GM23248 (cell line): ENCODE measurements around the gene USP12. TPM values are rescaled to one million over a fixed set of nuclear protein-coding genes. Genes with fewer than 3 reads are reported as not detected.
"Not testable (repeated sequence)": the region's sequence is repeated elsewhere in the genome, so short reads cannot be mapped to it uniquely, and the experiment has no call there.

Experiments used
- DNase-seq: peaks from one replicate; pipeline ENCODE4 v3.0.0-alpha.2; 2015
- H2AFZ ChIP-seq: fragments of 200-600 bp; sonication (generic); 2 replicates; pipeline ENCODE4 v1.6.1; 2016; ENCODE audit warnings: antibody characterized with exemption
- H3F3A ChIP-seq: fragments of 200-600 bp; sonication (generic); 2 replicates; pipeline ENCODE4 v1.6.1; 2016; ENCODE audit warnings: mild to moderate bottlenecking, antibody characterized with exemption, mixed run types; ENCODE audit not compliant: insufficient read depth
- H3K27ac ChIP-seq: fragments of 200-600 bp; sonication (generic); 2 replicates; pipeline ENCODE4 v1.5.1; 2016; ENCODE audit warnings: mild to moderate bottlenecking
- H3K27me3 ChIP-seq: fragments of 200-600 bp; sonication (generic); replicated peaks from 2 replicates; pipeline ENCODE4 v1.6.1; 2016; ENCODE audit warnings: mild to moderate bottlenecking; ENCODE audit not compliant: insufficient read depth
- H3K36me3 ChIP-seq: fragments of 200-600 bp; sonication (generic); 2 replicates; pipeline ENCODE4 v1.6.1; 2016; ENCODE audit warnings: low read depth, mild to moderate bottlenecking
- H3K4me1 ChIP-seq: fragments of 200-600 bp; sonication (generic); 2 replicates; pipeline ENCODE4 v1.6.1; 2016; ENCODE audit warnings: mild to moderate bottlenecking; ENCODE audit not compliant: insufficient read depth
- H3K4me2 ChIP-seq: fragments of 200-600 bp; sonication (generic); one replicate; pipeline ENCODE4 v1.6.1; 2016; ENCODE audit warnings: mild to moderate bottlenecking; ENCODE audit not compliant: unreplicated experiment
- H3K4me3 ChIP-seq: fragments of 200-600 bp; sonication (generic); 2 replicates; pipeline ENCODE4 v1.5.1; 2016; ENCODE audit warnings: mild to moderate bottlenecking
- H3K79me2 ChIP-seq: fragments of 200-600 bp; sonication (generic); 2 replicates; pipeline ENCODE4 v1.6.1; 2016; ENCODE audit warnings: mild to moderate bottlenecking; ENCODE audit not compliant: insufficient read depth
- H3K9ac ChIP-seq: fragments of 200-600 bp; sonication (generic); 2 replicates; pipeline ENCODE4 v1.6.1; 2016; ENCODE audit warnings: mild to moderate bottlenecking
- H3K9me2 ChIP-seq: fragments of 200-600 bp; sonication (generic); 2 replicates; pipeline ENCODE4 v1.6.1; 2016; ENCODE audit warnings: mixed run types, mild to moderate bottlenecking, moderate library complexity; ENCODE audit not compliant: insufficient read depth
- H3K9me3 ChIP-seq: fragments of 200-600 bp; sonication (generic); one replicate; pipeline ENCODE4 v1.6.1; 2017; ENCODE audit warnings: low read depth
- H4K20me1 ChIP-seq: fragments of 200-600 bp; sonication (generic); 2 replicates; pipeline ENCODE4 v1.6.0; 2016; ENCODE audit not compliant: insufficient read depth
- EZH2 ChIP-seq: fragments of 200-600 bp; sonication (generic); IDR thresholded peaks from 2 replicates; pipeline ENCODE4 v1.6.1; 2018; ENCODE audit warnings: antibody characterized with exemption, mild to moderate bottlenecking; ENCODE audit not compliant: insufficient read depth, poor library complexity, severe bottlenecking
- EZH2phosphoT487 ChIP-seq: fragments of 200-600 bp; sonication (generic); IDR thresholded peaks from 2 replicates; pipeline ENCODE4 v1.6.1; 2018; ENCODE audit warnings: antibody characterized with exemption, moderate library complexity, mild to moderate bottlenecking, low read depth; ENCODE audit not compliant: insufficient read depth
- WGBS, 2 experiments: methylation state at CpG; one replicate each; pipeline ENCODE4 v1.1.6; 2015 to 2017; ENCODE audit warnings: low lambda C conversion rate in 2 of 2, low coverage in 1 of 2; ENCODE audit errors: missing lambda C conversion rate in 2 of 2; 5-methylcytosine and 5-hydroxymethylcytosine counted together
- in situ Hi-C: fragments of 300-500 bp; cut with MboI; formaldehyde crosslinking; loops from 2 replicates; pipeline ENCODE4 v1.15.0; 2020
- polyA plus RNA-seq: library from polyadenylated mRNA; unstranded; fragments of >200 nt; fragmentation: Nextera tagmentation; extraction: Ambion mirVana; gene quantifications from 2 replicates; pipeline ENCODE4 v1.2.1, GENCODE V29; 2016
- total RNA-seq: library from RNA; depleted of rRNA; stranded (reverse); fragments of >200 nt; shearing (Covaris generic); gene quantifications from 2 replicates; pipeline ENCODE4 v1.2.3, GENCODE V29; 2014

USP12 gene
- total and polyA plus RNA-seq, 2 experiments from 2014 or later: 16.0 to 18.9 TPM

DNA sequence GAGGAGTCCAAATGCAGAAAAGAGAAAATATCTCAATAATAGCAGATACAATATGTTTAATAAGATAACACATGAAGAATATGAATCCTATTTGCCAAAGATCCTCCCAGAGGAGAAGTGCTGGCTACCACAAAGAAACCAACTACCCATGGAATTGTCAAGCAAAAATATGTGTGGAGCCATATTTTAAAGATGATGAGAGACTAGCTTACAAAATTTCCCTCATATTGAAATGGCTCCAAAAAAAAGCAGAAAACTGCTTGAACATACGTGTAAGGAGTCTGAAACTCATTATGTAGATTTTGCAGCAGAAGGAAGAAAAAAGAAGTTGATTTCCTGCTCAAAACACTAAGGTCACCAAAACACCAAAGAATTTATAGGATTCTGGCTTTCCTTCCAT lies 94.2 kb downstream of the USP12 start:
- Histone ChIP-seq H3K4me1 (peaks cover 33% of the 10 kb centered on the region), H3K36me3 (peaks cover 17% of the 10 kb centered on the region; the same call in 1 of the 2 replicates), H3K4me2 (no peak overlapping the region), H3K9ac (no peak overlapping the region), H4K20me1 (no peaks in the 10 kb centered on the region), H3K27ac (no peak overlapping the region), H3K9me3 (no peaks in the 10 kb centered on the region), H3K27me3 (no peaks in the 10 kb centered on the region), H2AFZ (no peak overlapping the region), H3F3A (peaks cover 25% of the 10 kb centered on the region), H3K79me2 (peaks cover 15% of the 10 kb centered on the region; the same call in 1 of the 2 replicates), H3K9me2 (no peaks in the 10 kb centered on the region), H3K4me3 (no peak overlapping the region)
- in situ Hi-C loops: no loop called here
- 74 to 86% methylated on average over 1 of the region's 1 CpG for WGBS, 2 experiments
- TF ChIP-seq EZH2 (no peak), EZH2phosphoT487 (no peak)
- DNase-seq: no peak

DNA sequence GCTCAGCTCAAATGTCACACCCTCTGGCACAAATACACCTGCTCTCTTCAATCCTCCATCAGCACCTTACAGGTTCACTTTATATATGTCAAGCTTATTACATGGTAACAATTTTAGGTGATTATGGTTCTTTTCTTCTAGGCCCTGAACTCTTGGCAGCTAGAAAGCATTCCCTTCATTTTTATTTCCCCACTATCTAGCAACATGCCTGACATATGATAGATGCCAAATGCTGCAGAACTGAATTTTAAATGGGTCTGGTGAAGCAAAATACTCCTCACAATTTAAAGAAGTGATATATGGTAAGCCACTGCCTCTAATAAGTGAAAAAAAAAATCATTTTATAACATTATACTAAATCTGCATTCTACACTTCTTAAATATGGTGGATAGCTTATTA lies 95.2 kb downstream of the USP12 start:
- DNase-seq: peak; percentile 20
- no peaks in the 10 kb centered on the region for H3K9me3 ChIP-seq
- H3K27me3 ChIP-seq: no peaks in the 10 kb centered on the region
- no peak overlapping the region for H2AFZ ChIP-seq
- TF ChIP-seq EZH2phosphoT487: no peak
- no peak for TF ChIP-seq EZH2
- peak overlapping the region; percentile 37 for H3K4me2 ChIP-seq
- H3K79me2 ChIP-seq: peaks cover 21% of the 10 kb centered on the region; the same call in 1 of the 2 replicates
- H3K27ac ChIP-seq: no peak overlapping the region
- H3K9me2 ChIP-seq: no peaks in the 10 kb centered on the region
- peaks cover 18% of the 10 kb centered on the region for H3F3A ChIP-seq
- no peak overlapping the region for H3K9ac ChIP-seq
- H3K36me3 ChIP-seq: peaks cover 14% of the 10 kb centered on the region; the same call in 1 of the 2 replicates
- peaks cover 33% of the 10 kb centered on the region for H3K4me1 ChIP-seq
- H4K20me1 ChIP-seq: no peaks in the 10 kb centered on the region
- no peak overlapping the region for H3K4me3 ChIP-seq
- in situ Hi-C loops: no loop called here

DNA sequence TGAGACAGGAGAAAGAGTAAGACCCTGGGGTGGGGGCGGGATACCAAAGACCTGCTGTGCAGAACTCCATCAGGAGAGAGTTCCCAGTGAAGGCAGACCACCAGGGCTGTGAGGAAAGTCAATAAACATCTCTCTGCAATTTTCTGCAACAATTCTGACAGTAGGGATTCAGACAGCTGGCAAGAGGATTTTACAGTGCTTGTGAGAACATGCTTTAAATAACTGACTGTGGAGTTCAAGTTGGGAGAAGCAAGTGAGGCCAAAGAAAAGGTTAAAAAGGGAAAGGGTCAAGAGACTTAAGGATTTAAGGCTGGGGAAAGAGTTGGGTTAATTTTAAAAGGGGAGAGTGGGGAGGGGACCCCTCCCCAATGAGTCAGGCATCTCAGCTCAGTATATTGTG lies 98.4 kb downstream of the USP12 start:
- H3K9me2 ChIP-seq: no peaks in the 10 kb centered on the region
- H3K9me3 ChIP-seq: no peaks in the 10 kb centered on the region
- WGBS, 2 experiments: 95% methylated on average over 1 of the region's 1 CpG; no CpG with 5 or more reads in 1 of the 2 experiments
- no peak overlapping the region for H3K4me3 ChIP-seq
- no peak for DNase-seq
- H3K79me2 ChIP-seq: peaks cover 31% of the 10 kb centered on the region; the same call in 1 of the 2 replicates
- H3K9ac ChIP-seq: no peak overlapping the region
- H2AFZ ChIP-seq: no peak overlapping the region
- H4K20me1 ChIP-seq: no peaks in the 10 kb centered on the region
- H3K4me2 ChIP-seq: no peak overlapping the region
- TF ChIP-seq EZH2 (no peak), EZH2phosphoT487 (no peak)
- in situ Hi-C loops: no loop called here
- H3K27ac ChIP-seq: no peak overlapping the region
- peaks cover 17% of the 10 kb centered on the region; the same call in 1 of the 2 replicates for H3K36me3 ChIP-seq
- H3K27me3 ChIP-seq: no peaks in the 10 kb centered on the region
- no peaks in the 10 kb centered on the region for H3F3A ChIP-seq
- peaks cover 13% of the 10 kb centered on the region for H3K4me1 ChIP-seq

DNA sequence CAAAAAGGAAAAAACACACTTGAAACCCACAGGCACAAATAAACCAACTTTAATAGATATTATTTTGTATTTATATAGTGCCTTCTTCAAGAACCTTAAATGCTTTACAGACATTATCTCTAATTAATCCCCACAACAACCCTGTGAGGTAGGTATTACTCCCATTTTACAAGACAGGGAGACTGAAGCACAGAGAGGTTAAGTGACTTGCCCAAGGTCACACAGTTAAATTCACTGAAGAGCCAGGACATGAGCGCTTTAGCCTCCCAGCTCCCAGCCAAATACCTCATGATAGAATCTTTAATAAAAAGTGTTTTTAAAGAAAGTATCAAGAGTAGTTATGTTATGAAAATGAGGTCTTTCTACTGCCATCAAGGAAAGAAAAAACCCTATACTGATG lies 105.5 kb downstream of the USP12 start:
- H4K20me1 ChIP-seq, H3K4me1 ChIP-seq, H3K9me3 ChIP-seq, H3K9me2 ChIP-seq, H3K27me3 ChIP-seq, H3K4me3 ChIP-seq, H3K79me2 ChIP-seq, H3F3A ChIP-seq, H2AFZ ChIP-seq, H3K9ac ChIP-seq, DNase-seq, H3K27ac ChIP-seq, H3K4me2 ChIP-seq: not testable (repeated sequence)
- peaks cover 14% of the 10 kb centered on the region for H3K36me3 ChIP-seq
- WGBS, 2 experiments: 97 to 100% methylated on average over 1 of the region's 1 CpG
- in situ Hi-C loops: loop anchor here (10.0 kb wide), 1 partner anchor 61 kb away; no protein-coding TSS in a partner anchor

DNA sequence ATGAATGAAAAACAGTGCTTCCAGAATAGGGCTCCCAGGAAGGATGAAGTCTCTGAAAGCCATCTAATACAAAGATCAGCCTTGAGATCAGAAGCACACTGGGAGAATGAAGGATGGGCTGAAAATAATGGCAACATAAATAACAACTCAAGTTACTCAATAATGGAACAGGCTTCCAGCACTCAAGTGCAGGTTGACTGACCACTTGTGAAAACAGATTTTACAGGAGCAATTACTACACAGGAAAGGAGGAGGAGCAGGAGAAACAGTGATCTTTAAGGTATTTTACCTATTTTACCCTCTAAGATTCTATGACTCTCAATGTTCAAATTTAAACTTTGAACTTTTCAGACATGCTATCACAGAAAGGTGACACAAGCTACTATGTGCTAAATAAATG lies 106.0 kb downstream of the USP12 start:
- Histone ChIP-seq H3K9me2 (no peaks in the 10 kb centered on the region), H3K36me3 (peaks cover 14% of the 10 kb centered on the region), H3F3A (0 out of 2 replicates have a peak, but pooled peaks cover 10% of the 10 kb centered on the region), H3K9ac (no peak overlapping the region), H3K27ac (no peak overlapping the region), H3K4me3 (no peak overlapping the region), H3K9me3 (no peaks in the 10 kb centered on the region), H2AFZ (no peak overlapping the region), H3K4me2 (no peak overlapping the region), H4K20me1 (no peaks in the 10 kb centered on the region), H3K4me1 (no peaks in the 10 kb centered on the region), H3K79me2 (peaks cover 1% of the 10 kb centered on the region; the same call in 1 of the 2 replicates), H3K27me3 (no peaks in the 10 kb centered on the region)
- TF ChIP-seq EZH2: no peak
- TF ChIP-seq EZH2phosphoT487: no peak
- in situ Hi-C loops: loop anchor here (10.0 kb wide), 1 partner anchor 61 kb away; no protein-coding TSS in a partner anchor
- no peak for DNase-seq
